Coronary artery (tissue), 2 donors: ENCODE results near the gene DOK3.

Experiments used
- DNase-seq: peaks from one replicate; pipeline ENCODE4 v3.0.0-alpha.2; 2017; ENCODE audit warnings: low spot score
- H3K27ac ChIP-seq, 2 donors: fragments of 200-600 bp; sonication (generic); one replicate each; pipeline ENCODE4 v1.5.1; 2016 to 2019
- H3K4me3 ChIP-seq: fragments of 200-600 bp; sonication (generic); 2 replicates; pipeline ENCODE4 v1.5.1; 2016; ENCODE audit warnings: mild to moderate bottlenecking, moderate library complexity
- CTCF ChIP-seq: fragments of 200-600 bp; sonication (generic); IDR thresholded peaks from one replicate; pipeline ENCODE4 v1.5.1; 2019; ENCODE audit warnings: antibody characterized with exemption

DOK3 gene

GRCh38 chr5:177503351-177504085 is 6.1 kb downstream of the DOK3 start:
- Histone ChIP-seq H3K4me3 (no peak overlapping the region), H3K27ac (no peak overlapping the region)
- no peak for DNase-seq
- TF ChIP-seq CTCF, result no peak

DNA sequence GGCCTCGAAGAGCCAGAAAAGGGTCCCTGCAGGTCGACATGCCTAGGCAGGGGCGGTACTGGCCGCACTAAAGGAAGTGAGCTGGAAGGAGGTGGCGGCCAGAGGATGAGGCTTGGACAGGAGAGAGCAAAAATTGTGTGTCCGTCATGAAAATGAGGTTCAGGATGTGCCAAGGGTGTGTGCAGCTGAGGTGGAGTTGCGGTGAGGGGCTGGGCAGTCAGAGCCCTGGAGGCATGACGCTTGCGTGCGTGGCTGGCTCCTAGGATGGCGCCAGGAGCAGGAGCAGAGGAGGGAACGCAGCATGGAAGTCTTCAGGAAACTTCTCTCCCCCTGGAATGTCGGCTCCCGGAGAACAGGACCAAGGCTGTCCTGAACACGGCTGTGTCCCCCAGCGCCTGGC is 6.7 kb downstream of the DOK3 start:
- H3K27ac ChIP-seq, result no peak overlapping the region
- H3K4me3 ChIP-seq, result no peak overlapping the region
- no peak for DNase-seq
- TF ChIP-seq CTCF, result no peak

- Histone ChIP-seq H3K4me3 (no peak overlapping the region), H3K27ac (no peak overlapping the region)
- DNase-seq, result no peak
- no peak for TF ChIP-seq CTCF
These were observed 7.5 kb downstream of the DOK3 start for GRCh38 chr5:177501874-177502678.

DNA sequence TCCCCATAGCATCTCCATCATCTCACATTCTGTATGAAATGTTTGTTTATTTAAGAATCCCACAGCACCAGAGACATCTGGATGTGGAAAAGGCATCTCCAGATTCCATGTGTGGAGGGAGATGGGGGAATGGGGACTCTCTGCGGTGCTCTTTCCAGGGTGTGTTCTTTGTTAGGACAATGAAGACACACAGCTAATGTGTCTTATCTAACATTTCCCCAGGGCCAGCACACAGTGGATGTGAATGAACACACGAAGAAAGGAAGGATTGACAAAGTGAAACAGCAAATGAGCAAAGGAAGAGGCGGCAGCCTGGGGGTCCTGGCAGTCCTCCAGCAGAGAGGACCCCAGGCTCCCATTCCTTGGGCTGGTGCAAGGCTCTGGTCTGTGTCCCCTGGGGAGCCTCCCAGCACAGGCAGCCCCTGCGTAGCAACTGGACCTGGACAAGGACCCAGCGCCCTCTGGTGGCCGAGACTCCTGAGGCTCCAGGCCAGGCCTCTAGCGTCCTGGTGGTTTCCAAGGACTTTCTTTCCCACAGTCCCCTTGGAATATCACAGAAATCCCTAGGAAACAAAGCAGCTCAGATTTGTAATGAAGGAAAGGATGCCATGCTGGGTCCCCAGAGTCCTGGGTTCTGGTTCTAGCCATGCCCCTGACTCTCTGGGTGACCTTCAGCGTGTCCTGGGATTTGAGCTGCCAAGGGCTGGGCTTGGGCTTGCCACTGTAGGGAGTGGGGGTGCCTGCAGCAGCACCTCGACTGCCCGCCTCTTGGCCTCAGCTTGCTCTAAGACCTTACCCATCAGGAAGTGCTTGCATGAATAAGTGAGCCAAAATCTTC is 8.7 kb downstream of the DOK3 start:
- TF ChIP-seq CTCF, result peak; percentile 90
- peak; percentile 91 for DNase-seq
- peak overlapping the region in 1 of 2 donors; percentile 11 for H3K27ac ChIP-seq
- H3K4me3 ChIP-seq, result no peak overlapping the region

- Histone ChIP-seq H3K27ac (no peak overlapping the region), H3K4me3 (no peak overlapping the region)
- no peak for DNase-seq
- TF ChIP-seq CTCF, result no peak
These were observed 9.8 kb downstream of the DOK3 start for GRCh38 chr5:177499842-177500241.

DNA sequence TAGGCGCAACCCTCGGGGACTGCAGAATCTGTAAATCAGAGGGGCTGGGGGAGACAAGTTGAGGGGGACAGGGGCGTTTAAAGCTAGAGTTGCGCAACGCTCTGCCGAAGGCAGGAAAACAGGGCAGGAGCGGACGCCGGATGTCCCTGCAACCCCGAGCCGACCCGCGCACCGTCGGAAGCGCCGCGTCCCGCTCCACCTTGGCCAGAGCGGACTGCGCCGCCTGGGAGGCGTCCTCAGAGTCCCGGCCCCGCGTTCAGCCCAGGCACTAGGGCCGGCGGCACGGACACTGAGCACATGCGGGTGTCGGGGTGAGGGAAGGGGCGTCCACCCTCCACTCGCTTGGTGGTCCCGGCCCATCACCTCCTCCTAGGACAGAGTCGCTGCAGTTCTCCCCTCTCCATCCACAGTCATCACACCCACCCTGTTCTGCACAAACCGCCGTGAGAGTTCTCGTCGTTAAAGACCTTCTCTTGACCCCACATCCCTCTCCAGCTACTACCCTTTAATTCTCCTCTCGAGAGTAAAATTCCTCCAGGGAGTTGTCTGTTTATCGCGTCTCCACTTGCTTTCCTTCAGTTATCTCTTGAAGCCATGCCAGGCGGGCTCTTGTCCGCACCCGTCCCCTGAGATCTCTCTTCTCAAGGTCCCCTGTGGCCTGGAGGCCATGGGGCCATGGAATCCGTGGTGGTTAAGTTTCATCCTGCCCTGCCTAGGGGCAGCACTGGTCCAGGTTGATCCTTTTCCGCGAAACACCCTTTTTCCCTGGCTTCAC is 11.4 kb downstream of the DOK3 start:
- no peak for DNase-seq
- TF ChIP-seq CTCF, result no peak
- Histone ChIP-seq H3K4me3 (peak overlapping the region; percentile 98), H3K27ac (peak overlapping the region; percentile 91 to 100)
